GM12892 (cell line): ENCODE data around the gene MUC2.

Experiments used
- DNase-seq: peaks from one replicate; pipeline ENCODE4 v3.0.0; 2011; ENCODE audit not compliant: insufficient read length
- FAIRE-seq: peaks from 2 replicates; lab custom pipeline; 2011; peaks lifted over from hg19 to GRCh38; lab: Jason Lieb, UNC
- POLR2A ChIP-seq: IDR thresholded peaks from 2 replicates; pipeline ENCODE4 v1.6.1; 2011; ENCODE audit warnings: low read depth, low read length, control low read depth
- POLR2AphosphoS5 ChIP-seq: IDR thresholded peaks from 2 replicates; pipeline ENCODE4 v1.6.1; 2011; ENCODE audit warnings: low read depth, low read length, control low read depth
- TAF1 ChIP-seq: IDR thresholded peaks from 2 replicates; pipeline ENCODE4 v1.6.1; 2011; ENCODE audit warnings: low read depth, mild to moderate bottlenecking, control low read depth, low read length, borderline replicate concordance

The MUC2 gene

DNA sequence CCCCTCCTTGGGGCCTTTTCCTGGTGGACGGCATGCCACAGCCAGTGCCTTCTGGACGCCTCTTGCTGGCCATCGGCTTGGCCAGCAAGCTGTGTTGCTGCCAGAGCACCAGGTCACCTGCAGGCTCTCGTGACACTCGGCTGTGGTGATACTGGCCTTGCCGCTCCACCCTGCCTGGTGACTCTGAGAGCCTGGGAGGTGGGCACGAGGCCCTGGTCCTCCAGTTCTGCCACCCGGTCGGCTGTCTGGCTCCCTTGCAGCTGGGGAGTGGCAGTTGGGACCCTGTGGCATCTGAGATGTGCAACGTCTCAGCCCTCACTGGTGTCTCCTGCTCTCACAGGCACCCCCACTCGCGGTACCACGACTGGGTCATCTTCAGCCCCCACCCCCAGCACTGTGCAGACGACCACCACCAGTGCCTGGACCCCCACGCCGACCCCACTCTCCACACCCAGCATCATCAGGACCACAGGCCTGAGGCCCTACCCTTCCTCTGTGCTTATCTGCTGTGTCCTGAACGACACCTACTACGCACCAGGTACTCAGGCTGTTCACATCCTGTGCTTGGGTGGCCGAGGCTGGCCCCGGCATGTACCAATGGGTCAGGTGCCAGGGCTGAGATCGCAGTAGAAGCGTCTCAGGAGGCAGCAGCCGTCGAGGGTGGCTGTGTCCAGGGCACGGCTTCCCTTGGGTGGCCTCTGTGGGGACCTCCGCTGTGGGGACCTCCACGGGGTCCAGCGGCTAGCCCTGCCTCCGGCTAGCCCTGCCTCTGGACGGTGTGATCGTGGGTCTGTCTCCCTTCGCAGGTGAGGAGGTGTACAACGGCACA is 26.0 kb downstream of the MUC2 start:
- DNase-seq (no peak), FAIRE-seq (no peak)
- TF ChIP-seq POLR2A = no peak
- no peak for TF ChIP-seq TAF1
- no peak for TF ChIP-seq POLR2AphosphoS5

DNA sequence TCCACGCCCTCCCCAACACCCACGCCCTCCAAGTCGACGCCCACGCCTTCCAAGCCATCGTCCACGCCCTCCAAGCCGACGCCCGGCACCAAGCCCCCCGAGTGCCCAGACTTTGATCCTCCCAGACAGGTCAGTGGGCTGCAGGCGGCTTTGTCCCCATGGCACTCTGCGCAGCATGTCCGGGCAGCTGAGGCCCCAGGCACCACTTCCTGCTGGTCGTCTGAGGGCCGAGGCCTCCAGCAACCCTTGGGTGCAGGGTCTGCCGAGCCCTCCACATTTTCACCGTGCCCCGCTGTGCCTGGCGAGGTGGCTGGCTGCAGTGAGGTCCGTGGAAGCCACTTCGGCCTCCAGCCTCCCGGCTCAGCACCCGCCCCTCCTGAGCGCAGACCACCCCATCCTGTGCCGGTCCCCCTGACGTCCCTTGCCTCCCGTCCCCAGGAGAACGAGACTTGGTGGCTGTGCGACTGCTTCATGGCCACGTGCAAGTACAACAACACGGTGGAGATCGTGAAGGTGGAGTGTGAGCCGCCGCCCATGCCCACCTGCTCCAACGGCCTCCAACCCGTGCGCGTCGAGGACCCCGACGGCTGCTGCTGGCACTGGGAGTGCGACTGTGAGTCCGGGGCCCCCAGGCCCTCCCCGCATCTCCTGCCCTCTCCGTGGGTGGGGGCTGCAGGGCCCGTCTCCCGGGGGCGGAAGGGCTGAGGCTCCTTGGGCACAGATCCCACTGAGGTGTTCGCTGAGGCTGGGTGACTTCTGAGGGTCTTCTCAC is 26.8 kb downstream of the MUC2 start:
- FAIRE-seq (no peak), DNase-seq (no peak)
- TF ChIP-seq POLR2AphosphoS5 (no peak), TAF1 (no peak), POLR2A (no peak)

DNA sequence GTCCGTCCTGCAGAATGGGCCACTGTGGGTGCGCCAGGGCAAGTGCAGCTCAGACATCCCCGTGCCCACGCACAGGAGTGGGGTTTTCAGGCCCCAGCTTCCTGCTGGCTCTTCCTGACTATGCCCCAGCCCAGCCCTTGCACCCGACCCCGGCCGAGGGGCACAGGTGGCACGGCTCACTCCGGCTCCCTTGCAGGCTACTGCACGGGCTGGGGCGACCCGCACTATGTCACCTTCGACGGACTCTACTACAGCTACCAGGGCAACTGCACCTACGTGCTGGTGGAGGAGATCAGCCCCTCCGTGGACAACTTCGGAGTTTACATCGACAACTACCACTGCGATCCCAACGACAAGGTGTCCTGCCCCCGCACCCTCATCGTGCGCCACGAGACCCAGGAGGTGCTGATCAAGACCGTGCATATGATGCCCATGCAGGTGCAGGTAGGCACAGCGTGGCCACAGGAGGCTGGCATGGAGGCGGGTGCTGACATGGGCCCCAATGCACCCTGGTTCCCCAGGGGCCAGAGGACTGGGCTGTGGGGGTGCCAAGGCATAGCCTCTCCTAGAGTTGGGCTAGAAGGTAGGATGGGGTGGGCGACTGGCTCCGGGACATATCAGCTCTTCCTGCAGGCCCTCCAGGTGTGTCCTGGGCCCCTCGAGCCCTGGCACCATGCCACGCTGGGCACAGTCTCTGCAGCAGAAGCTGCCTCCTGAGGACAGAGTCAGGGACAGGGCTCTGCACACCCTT is 27.7 kb downstream of the MUC2 start:
- FAIRE-seq (no peak), DNase-seq (no peak)
- TF ChIP-seq POLR2A (no peak), TAF1 (no peak), POLR2AphosphoS5 (no peak)

DNA sequence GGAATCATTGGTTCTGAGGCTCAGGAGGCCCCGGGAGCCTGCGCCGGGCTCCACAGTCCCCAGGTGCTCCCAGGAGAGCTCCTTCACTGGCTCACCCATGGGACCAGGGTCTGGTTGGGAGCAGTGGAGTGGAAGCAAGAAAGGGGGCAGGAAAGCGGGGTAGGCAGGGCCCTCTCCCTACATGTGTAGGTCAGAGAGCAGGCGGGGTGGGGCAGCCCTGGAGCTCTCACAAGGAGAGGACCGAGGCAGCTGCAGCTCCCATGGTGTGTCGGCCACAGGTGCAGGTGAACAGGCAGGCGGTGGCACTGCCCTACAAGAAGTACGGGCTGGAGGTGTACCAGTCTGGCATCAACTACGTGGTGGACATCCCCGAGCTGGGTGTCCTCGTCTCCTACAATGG is 28.3 kb downstream of the MUC2 start:
- TF ChIP-seq TAF1 (no peak), POLR2AphosphoS5 (no peak), POLR2A (no peak)
- DNase-seq (no peak), FAIRE-seq (no peak)

DNA sequence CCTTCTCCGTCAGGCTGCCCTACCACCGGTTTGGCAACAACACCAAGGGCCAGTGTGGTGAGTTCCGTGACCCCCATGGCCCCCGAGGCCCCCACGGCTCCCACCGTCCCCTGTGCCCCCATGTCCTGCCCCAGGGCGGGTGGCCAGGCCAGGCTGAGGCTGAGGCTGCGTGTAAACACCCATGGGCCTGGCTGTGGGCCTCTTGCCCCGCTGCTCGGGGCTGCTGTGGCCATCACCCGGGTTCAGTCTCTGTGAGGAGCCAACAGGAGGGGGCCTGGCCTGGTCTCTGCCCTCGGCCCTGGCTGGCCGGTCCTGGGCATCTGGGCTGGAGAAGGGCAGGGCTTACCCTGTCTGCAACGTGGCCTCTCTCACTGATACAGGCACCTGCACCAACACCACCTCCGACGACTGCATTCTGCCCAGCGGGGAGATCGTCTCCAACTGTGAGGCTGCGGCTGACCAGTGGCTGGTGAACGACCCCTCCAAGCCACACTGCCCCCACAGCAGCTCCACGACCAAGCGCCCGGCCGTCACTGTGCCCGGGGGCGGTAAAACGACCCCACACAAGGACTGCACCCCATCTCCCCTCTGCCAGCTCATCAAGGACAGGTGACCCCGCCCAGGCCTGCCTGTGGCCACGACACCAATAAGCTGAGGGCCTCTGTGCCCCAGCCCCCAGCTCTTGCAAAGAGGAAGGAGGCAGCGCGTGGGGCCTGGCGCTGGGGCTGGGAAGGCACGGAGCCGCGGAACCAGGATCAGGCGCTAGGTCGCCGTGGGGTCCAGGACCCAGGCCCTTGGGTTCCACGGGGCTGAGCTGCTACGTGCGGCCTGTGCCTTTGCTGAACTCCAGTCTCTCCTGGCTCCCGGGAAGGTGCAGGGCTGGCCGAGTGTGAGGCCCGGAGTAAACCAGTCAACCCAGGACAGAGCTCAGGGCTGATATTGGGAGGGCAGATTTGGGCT is 29.0 kb downstream of the MUC2 start:
- DNase-seq (no peak), FAIRE-seq (no peak)
- TF ChIP-seq POLR2A (no peak), TAF1 (no peak)

DNA sequence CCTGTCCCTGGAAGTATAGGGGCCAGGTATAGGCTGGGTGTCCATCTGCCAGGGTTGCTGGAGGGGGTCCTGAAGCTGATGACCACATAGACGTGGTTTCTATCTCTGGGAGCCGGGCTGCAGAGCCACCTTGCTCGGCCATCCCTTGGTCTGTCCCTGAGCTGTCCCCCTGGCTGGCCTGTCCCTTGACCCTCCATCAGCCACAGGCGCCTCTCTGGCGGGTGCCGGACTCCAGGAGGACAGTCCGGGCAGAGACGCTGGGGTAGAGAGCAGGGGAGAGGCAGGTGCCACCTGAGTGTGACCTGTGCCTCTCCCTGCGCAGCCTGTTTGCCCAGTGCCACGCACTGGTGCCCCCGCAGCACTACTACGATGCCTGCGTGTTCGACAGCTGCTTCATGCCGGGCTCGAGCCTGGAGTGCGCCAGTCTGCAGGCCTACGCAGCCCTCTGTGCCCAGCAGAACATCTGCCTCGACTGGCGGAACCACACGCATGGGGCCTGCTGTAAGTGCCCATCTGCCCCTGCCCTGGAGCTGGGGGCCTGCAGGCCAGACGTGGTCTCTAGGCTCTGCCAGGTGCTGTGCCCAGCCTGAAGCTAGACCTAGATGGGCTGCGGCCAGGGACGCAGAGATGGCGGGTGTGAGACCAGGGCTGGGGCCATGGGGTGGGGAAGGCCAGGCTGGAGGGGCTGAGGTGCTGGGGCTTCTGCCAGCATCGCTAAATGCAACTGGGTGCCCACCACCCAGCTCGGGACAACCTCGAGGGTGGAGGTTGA is 29.9 kb downstream of the MUC2 start:
- no peak for TF ChIP-seq TAF1
- TF ChIP-seq POLR2AphosphoS5 = no peak
- no peak for TF ChIP-seq POLR2A
- no peak for FAIRE-seq

DNA sequence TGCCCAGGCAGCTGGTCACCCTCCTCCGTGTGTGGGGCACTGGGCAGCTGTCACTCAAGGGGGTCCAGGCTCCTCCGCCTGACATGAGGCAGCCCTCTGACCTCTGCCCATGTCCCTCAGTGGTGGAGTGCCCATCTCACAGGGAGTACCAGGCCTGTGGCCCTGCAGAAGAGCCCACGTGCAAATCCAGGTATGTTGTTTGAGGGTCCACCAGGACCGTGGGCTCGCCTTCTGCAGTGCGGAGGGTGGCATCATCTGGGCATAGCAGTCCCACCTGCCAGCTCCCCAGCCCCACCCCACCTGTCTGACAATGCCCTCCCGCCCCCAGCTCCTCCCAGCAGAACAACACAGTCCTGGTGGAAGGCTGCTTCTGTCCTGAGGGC is 30.5 kb downstream of the MUC2 start:
- FAIRE-seq (no peak), DNase-seq (no peak)
- no peak for TF ChIP-seq POLR2A
- TF ChIP-seq TAF1 = no peak
- TF ChIP-seq POLR2AphosphoS5 = no peak

More for the DNA sequence above, 29.9 kb downstream of the MUC2 start:
- DNase-seq = no peak

DNA sequence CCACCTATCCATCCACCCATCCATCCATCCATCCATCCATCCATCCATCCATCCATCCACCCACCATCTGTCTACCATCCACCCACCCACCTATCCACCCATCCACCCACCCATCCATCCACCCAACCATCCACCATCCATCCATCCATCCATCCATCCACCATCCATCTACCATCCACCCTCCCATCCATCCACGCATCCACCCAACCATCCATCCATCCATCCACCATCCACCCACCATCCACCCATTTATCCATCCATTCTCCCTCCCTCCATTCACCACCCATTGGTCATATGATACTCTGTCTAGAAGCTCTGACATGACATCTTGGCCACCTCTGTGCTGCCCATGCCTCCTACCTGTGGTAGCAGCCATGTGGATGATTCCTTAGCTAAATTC is 31.7 kb downstream of the MUC2 start:
- TF ChIP-seq POLR2A (no peak), TAF1 (no peak), POLR2AphosphoS5 (no peak)
- FAIRE-seq (no peak), DNase-seq (no peak)

DNA sequence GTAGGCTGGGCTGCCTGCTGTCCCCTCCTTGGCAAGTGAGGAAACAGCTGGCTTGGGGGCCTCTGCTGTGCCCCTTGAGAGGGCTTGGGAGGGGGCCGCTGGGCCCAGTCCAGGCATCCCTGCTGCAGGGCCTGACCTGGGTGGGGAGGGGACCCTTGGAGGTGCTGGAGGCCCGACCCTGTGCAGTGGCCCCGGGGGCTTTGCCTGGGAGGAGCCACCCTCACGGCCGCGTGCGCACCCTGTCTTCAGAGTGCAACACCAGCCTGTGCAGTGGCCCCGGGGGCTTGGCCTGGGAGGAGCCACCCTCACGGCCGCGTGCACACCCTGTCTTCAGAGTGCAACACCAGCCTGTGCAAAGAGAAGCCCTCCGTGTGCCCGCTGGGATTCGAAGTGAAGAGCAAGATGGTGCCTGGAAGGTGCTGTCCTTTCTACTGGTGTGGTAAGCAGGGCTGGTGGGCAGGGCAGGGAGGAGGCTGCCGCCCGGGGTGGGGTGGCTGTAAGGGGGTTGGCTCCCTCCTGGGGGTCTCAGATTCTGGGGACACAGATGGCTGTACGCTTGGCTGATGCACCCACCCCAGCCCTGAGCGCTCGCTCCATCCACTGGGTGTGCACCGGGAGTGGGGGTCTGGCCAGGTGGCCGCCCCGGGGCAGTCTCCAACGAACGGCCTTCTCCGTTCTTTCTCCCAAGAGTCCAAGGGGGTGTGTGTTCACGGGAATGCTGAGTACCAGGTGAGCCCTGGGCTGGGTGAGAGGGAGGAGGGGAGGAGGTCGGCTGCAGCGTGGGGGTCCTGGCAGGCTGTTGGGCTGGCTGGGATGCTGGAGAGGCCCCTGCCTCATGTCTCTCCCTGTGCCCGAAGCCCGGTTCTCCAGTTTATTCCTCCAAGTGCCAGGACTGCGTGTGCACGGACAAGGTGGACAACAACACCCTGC is 32.9 kb downstream of the MUC2 start:
- no peak for TF ChIP-seq POLR2A
- FAIRE-seq (no peak), DNase-seq (no peak)
